Endodermal cell (in vitro differentiated cells): ENCODE data around the gene CDHR1. TPM values are rescaled to one million over a fixed set of nuclear protein-coding genes. Genes with fewer than 3 reads are reported as not detected.
A peak's percentile ranks its signal among the peaks of the same experiment; 100 is the strongest.
"Not testable (repeated sequence)": the region's sequence is repeated elsewhere in the genome, so short reads cannot be mapped to it uniquely, and the experiment has no call there.

Experiments used
- DNase-seq: peaks from one replicate; pipeline ENCODE4 v3.0.0-alpha.2; 2017
- H3K27ac ChIP-seq: 2 replicates; pipeline ENCODE4 v1.5.1; 2013; ENCODE audit warnings: mild to moderate bottlenecking, low read depth, low read length, moderate library complexity
- H3K27me3 ChIP-seq: 2 replicates; pipeline ENCODE4 v1.6.1; 2013; ENCODE audit warnings: mild to moderate bottlenecking, low read length, moderate library complexity; ENCODE audit not compliant: insufficient read depth, control insufficient read depth, poor library complexity, severe bottlenecking
- H3K36me3 ChIP-seq: 2 replicates; pipeline ENCODE4 v1.7.0; 2013; ENCODE audit warnings: mild to moderate bottlenecking, low read length, moderate library complexity; ENCODE audit not compliant: control insufficient read depth, insufficient read depth
- H3K4me1 ChIP-seq: one replicate; pipeline ENCODE4 v1.7.0; 2013; ENCODE audit warnings: low read length; ENCODE audit not compliant: control insufficient read depth, insufficient read depth
- H3K4me3 ChIP-seq: 2 replicates; pipeline ENCODE4 v1.5.1; 2013; ENCODE audit warnings: mild to moderate bottlenecking, low read length, moderate library complexity
- H3K9ac ChIP-seq: 2 replicates; pipeline ENCODE4 v1.6.1; 2013; ENCODE audit warnings: mild to moderate bottlenecking, low read length, moderate library complexity; ENCODE audit not compliant: poor library complexity, severe bottlenecking; ENCODE audit errors: extremely low read depth
- H3K9me3 ChIP-seq: 2 replicates; pipeline ENCODE4 v1.6.1; 2013; ENCODE audit warnings: mild to moderate bottlenecking, low read length, moderate library complexity; ENCODE audit not compliant: control insufficient read depth
- H3K27ac Mint-ChIP-seq: 2 replicates; pipeline ENCODE4 v1.8.0; 2020; ENCODE audit warnings: mixed read lengths
- H3K27me3 Mint-ChIP-seq: 2 replicates; pipeline ENCODE4 v1.8.0; 2021; ENCODE audit warnings: mild to moderate bottlenecking, mixed read lengths; ENCODE audit not compliant: insufficient read depth
- H3K36me3 Mint-ChIP-seq: 2 replicates; pipeline ENCODE4 v1.8.0; 2020; ENCODE audit warnings: low read depth, mixed read lengths
- H3K4me1 Mint-ChIP-seq: 2 replicates; pipeline ENCODE4 v1.8.0; 2020; ENCODE audit warnings: mixed read lengths
- H3K4me3 Mint-ChIP-seq: 2 replicates; pipeline ENCODE4 v1.8.0; 2020; ENCODE audit warnings: mild to moderate bottlenecking, moderate library complexity, mixed read lengths
- H3K9me3 Mint-ChIP-seq: 2 replicates; pipeline ENCODE4 v1.8.0; 2020; ENCODE audit warnings: mild to moderate bottlenecking, mixed read lengths
- CTCF ChIP-seq: fragments of 200-600 bp; sonication (generic); conservative IDR thresholded peaks from 2 replicates; pipeline ENCODE4 v1.5.0; 2021; ENCODE audit warnings: antibody characterized with exemption, mild to moderate bottlenecking
- WGBS, 2 experiments: methylation state at CpG; one replicate each; pipeline versions ENCODE4 v1.1.5 to v1.1.7; 2013; ENCODE audit warnings: missing lambda C conversion rate in 2 of 2, mixed read lengths in 1 of 2; ENCODE audit not compliant: insufficient coverage in 1 of 2, insufficient read length in 1 of 2; 5-methylcytosine and 5-hydroxymethylcytosine counted together
- total RNA-seq, 2 donors: library from RNA; stranded (reverse); fragmentation: NEBNext Ultra II Directional in 1 of 2; extraction: Animal tissue kit (Norgen Biotek cat#: 25700) in 1 of 2; gene quantifications; 2 replicates in 1 of 2; 3 replicates in 1 of 2; pipeline ENCODE4 v1.2.1, GENCODE V29; 2021

Gene CDHR1
- total RNA-seq, 2 donors from 2014 or later: 0.77 to 4.1 TPM

GRCh38 chr10:84163996-84164395, 30.3 kb upstream of the CDHR1 start:
- no peak for TF ChIP-seq CTCF
- H3K4me3 ChIP-seq: no peak overlapping the region
- no peak for DNase-seq
- peaks cover 23% of the 10 kb centered on the region for H3K27me3 ChIP-seq
- no peak overlapping the region for H3K27ac ChIP-seq
- H3K27ac Mint-ChIP-seq: no peak overlapping the region
- peaks cover 57% of the 10 kb centered on the region for H3K27me3 Mint-ChIP-seq
- H3K9me3 ChIP-seq: no peaks in the 10 kb centered on the region
- H3K36me3 Mint-ChIP-seq: peaks cover 2% of the 10 kb centered on the region
- H3K4me3 Mint-ChIP-seq: no peak overlapping the region
- H3K4me1 Mint-ChIP-seq: peaks cover 51% of the 10 kb centered on the region
- no peak overlapping the region for H3K9ac ChIP-seq
- H3K36me3 ChIP-seq: no peaks in the 10 kb centered on the region
- peaks cover 18% of the 10 kb centered on the region for H3K9me3 Mint-ChIP-seq
- 87 to 89% methylated on average over 2 of the region's 2 CpGs for WGBS, 2 experiments
- H3K4me1 ChIP-seq: peaks cover under 1% of the 10 kb centered on the region

DNA sequence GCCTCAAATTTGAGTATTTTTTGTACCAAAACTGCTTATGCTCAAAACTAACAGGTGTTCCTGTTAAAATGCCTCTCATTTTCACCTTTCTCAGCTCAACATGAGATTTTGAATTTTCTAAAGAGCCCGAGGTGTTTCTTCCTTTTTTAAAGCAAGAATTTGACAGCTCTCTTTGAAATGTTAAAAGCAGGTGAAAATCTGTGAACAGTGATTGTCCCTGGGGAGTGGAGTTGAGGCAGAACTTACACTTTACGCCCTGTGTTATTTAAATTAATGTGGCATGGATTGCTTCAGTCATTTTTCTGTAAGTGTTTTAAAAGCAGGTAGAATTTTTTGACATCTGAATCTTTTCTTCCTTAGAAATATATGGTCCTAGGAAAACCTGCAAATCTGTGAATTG, 29.9 kb upstream of the CDHR1 start:
- Mint-ChIP-seq H3K27me3 (peaks cover 54% of the 10 kb centered on the region), H3K36me3 (peaks cover 2% of the 10 kb centered on the region), H3K4me1 (peaks cover 47% of the 10 kb centered on the region), H3K27ac (no peak overlapping the region), H3K9me3 (peaks cover 18% of the 10 kb centered on the region), H3K4me3 (no peak overlapping the region)
- Histone ChIP-seq H3K4me3 (no peak overlapping the region), H3K27me3 (peaks cover 23% of the 10 kb centered on the region), H3K9ac (no peak overlapping the region), H3K9me3 (no peaks in the 10 kb centered on the region), H3K4me1 (no peaks in the 10 kb centered on the region), H3K36me3 (no peaks in the 10 kb centered on the region), H3K27ac (no peak overlapping the region)
- 29% methylated on average over 2 of the region's 2 CpGs; no CpG with 5 or more reads in 1 of the 2 experiments for WGBS, 2 experiments
- no peak for TF ChIP-seq CTCF
- no peak for DNase-seq

GRCh38 chr10:84166620-84167288, 27.6 kb upstream of the CDHR1 start:
- DNase-seq: peak; percentile 17
- Histone ChIP-seq H3K27ac (no peak overlapping the region), H3K9me3 (no peaks in the 10 kb centered on the region), H3K4me3 (no peak overlapping the region), H3K4me1 (no peaks in the 10 kb centered on the region), H3K27me3 (peaks cover 21% of the 10 kb centered on the region), H3K9ac (no peak overlapping the region), H3K36me3 (no peaks in the 10 kb centered on the region)
- 93 to 97% methylated on average over 3 to 4 of the region's 4 CpGs for WGBS, 2 experiments
- Mint-ChIP-seq H3K4me1 (peaks cover 28% of the 10 kb centered on the region), H3K36me3 (peaks cover 2% of the 10 kb centered on the region), H3K4me3 (no peak overlapping the region), H3K9me3 (peaks cover 18% of the 10 kb centered on the region), H3K27ac (no peak overlapping the region), H3K27me3 (peaks cover 47% of the 10 kb centered on the region)
- no peak for TF ChIP-seq CTCF

GRCh38 chr10:84167289-84167653, 27.1 kb upstream of the CDHR1 start:
- Mint-ChIP-seq H3K4me1 (peaks cover 27% of the 10 kb centered on the region), H3K27me3 (peaks cover 42% of the 10 kb centered on the region)

GRCh38 chr10:84168382-84168781, 26.0 kb upstream of the CDHR1 start:
- not testable (repeated sequence) for H3K27ac Mint-ChIP-seq, H3K4me1 ChIP-seq, H3K36me3 ChIP-seq, H3K4me3 ChIP-seq, H3K36me3 Mint-ChIP-seq, H3K9ac ChIP-seq, H3K9me3 ChIP-seq, H3K4me3 Mint-ChIP-seq, H3K27ac ChIP-seq
- peaks cover 16% of the 10 kb centered on the region for H3K27me3 ChIP-seq
- Mint-ChIP-seq H3K27me3 (peaks cover 36% of the 10 kb centered on the region), H3K4me1 (peaks cover 20% of the 10 kb centered on the region), H3K9me3 (peaks cover 11% of the 10 kb centered on the region)
- 91 to 92% methylated on average over 8 to 10 of the region's 10 CpGs for WGBS, 2 experiments
- DNase-seq: peak; percentile 12

More at GRCh38 chr10:84167289-84167653, 27.1 kb upstream of the CDHR1 start:
- not testable (repeated sequence) for H3K9ac ChIP-seq, H3K4me3 ChIP-seq, H3K36me3 ChIP-seq, H3K27ac Mint-ChIP-seq, H3K4me1 ChIP-seq, H3K36me3 Mint-ChIP-seq, H3K4me3 Mint-ChIP-seq, H3K27ac ChIP-seq, H3K9me3 ChIP-seq
- peaks cover 18% of the 10 kb centered on the region for H3K9me3 Mint-ChIP-seq
- peak; percentile 7 for DNase-seq
- WGBS, 2 experiments: 79% methylated on average over 2 of the region's 2 CpGs; no CpG with 5 or more reads in 1 of the 2 experiments
- peaks cover 19% of the 10 kb centered on the region for H3K27me3 ChIP-seq
